PFSK-1 (cell line): ENCODE results near the gene AFAP1L2.

ENCODE experiments used
- FOXP2 ChIP-seq: optimal IDR thresholded peaks from 2 replicates; pipeline ENCODE3; 2011; ENCODE audit warnings: borderline replicate concordance, control low read depth, inconsistent platforms; ENCODE audit not compliant: insufficient read depth; ENCODE audit errors: extremely low read length, extremely low read depth
- POLR2AphosphoS5 ChIP-seq: IDR thresholded peaks from 2 replicates; pipeline ENCODE4 v1.6.1; 2012; ENCODE audit warnings: low read depth, mild to moderate bottlenecking, control low read depth, low read length, moderate library complexity
- REST ChIP-seq, 2 experiments: IDR thresholded peaks; 2 replicates each; pipeline versions ENCODE4 v1.6.1 to v1.8.0; 2011 to 2012; ENCODE audit warnings: low read depth in 2 of 2, low read length in 2 of 2, control low read depth in 1 of 2, inconsistent platforms in 1 of 2, mild to moderate bottlenecking in 1 of 2, moderate library complexity in 1 of 2; ENCODE audit not compliant: insufficient read depth in 1 of 2
- SIN3A ChIP-seq: IDR thresholded peaks from 2 replicates; pipeline ENCODE4 v1.6.1; 2012; ENCODE audit warnings: mild to moderate bottlenecking, low read length, moderate library complexity, borderline replicate concordance; ENCODE audit not compliant: insufficient read depth
- TAF1 ChIP-seq: IDR thresholded peaks from 2 replicates; pipeline ENCODE4 v1.6.1; 2012; ENCODE audit warnings: low read length, control low read depth, borderline replicate concordance; ENCODE audit not compliant: insufficient read depth

GRCh38 chr10:114261076-114261475 lies 143.2 kb downstream of the AFAP1L2 start:
- TF ChIP-seq POLR2AphosphoS5 (no peak), REST (IDR thresholded peaks at IDR 0.05; ENCODE audit: insufficient read depth in 1 of 2, low read depth in 2 of 2, low read length in 2 of 2) (no peak), TAF1 (no peak), SIN3A (no peak), FOXP2 (no peak)
